Ascending aorta (tissue), 2 donors: ENCODE measurements around the gene MAST1. TPM values are rescaled to one million over a fixed set of nuclear protein-coding genes. Genes with fewer than 3 reads are reported as not detected.

Experiments used
- DNase-seq, 2 donors: peaks; one replicate each; pipeline ENCODE4 v3.0.0-alpha.2; 2019; ENCODE audit warnings: low spot score in 2 of 2
- H3K27ac ChIP-seq, 2 donors: fragments of 200-600 bp; sonication (generic); one replicate each; pipeline ENCODE4 v1.5.1; 2016 to 2017; ENCODE audit warnings: mild to moderate bottlenecking in 1 of 2
- H3K27me3 ChIP-seq: fragments of 200-600 bp; sonication (generic); one replicate; pipeline ENCODE4 v1.5.1; 2017
- H3K36me3 ChIP-seq, 2 donors: fragments of 200-600 bp; sonication (generic); one replicate each; pipeline ENCODE4 v1.5.1; 2016
- H3K4me1 ChIP-seq, 2 donors: fragments of 200-600 bp; sonication (generic); one replicate each; pipeline ENCODE4 v1.5.1; 2016 to 2017; ENCODE audit warnings: mild to moderate bottlenecking in 1 of 2
- H3K4me3 ChIP-seq, 2 donors: fragments of 200-600 bp; sonication (generic); one replicate each; pipeline ENCODE4 v1.5.1; 2016 to 2017; ENCODE audit warnings: mild to moderate bottlenecking in 1 of 2
- H3K9me3 ChIP-seq, 2 donors: fragments of 200-600 bp; sonication (generic); one replicate each; pipeline ENCODE4 v1.5.1; 2016
- intact Hi-C: fragments of 100-400 bp; cut with DNase I; formaldehyde crosslinking; loops from one replicate; pipeline ENCODE4 v1.15.1; 2023
- total RNA-seq: library from RNA; depleted of rRNA; stranded (reverse); fragments of >200 nt; gene quantifications from one replicate; pipeline ENCODE4 v1.1.0, GENCODE V29; 2016
- TF ChIP-seq, protein P1 (sequence below), 3 experiments: fragments of 200-600 bp in 2 of 3; fragments of 450-650 bp in 1 of 3; sonication (generic) in 2 of 3; IDR thresholded peaks; one replicate each; pipeline ENCODE4 v1.5.1; 2016 to 2019; ENCODE audit warnings: antibody characterized with exemption in 3 of 3, mild to moderate bottlenecking in 1 of 3, moderate library complexity in 1 of 3

Gene MAST1
- total RNA-seq, 1 donor from 2014 or later, result 2.0 TPM

DNA sequence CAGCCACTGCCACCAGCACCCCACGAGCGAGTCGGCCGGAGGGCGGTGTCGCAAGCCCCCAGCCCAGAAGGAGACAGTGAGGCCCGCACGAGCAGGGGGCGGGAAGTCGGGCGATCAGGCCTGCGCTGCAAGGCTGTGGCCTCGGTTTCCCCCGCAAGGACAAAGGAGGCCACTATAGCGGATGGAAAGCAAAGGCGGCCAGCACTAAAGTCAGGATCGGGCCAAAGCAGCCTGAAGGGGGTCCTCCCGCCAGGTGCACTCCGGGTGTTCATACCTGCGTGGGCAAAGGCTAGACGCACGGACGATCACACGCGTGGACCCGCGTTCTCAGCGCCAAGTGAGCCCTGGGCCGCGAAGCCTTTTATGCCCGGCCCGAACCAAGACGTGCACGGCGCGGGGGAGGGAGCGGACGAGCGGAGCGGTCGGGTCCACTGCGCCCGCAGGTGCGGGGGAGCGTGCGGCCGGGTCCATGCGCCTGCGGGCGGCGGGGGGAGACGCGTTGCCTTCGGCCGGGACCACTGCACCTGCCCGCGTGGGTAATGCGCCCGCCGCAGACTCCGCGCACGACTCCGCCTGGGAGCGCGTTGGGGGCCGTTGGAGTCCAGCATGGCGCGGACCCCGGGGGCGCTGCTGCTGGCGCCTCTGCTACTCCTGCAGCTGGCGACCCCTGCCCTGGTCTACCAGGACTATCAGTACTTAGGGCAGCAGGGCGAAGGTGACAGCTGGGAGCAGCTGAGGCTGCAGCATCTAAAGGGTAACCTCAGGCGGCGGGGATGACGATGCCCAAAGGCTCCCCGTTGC, 36.6 kb upstream of the MAST1 start, which contains the start of the genes PRDX2 and THSD8:
Gene PRDX2 (minus strand): TSS at position 335 of the 801 bp plus-strand sequence. CDS start 539 bp downstream, outside the sequence.
Gene THSD8 (plus strand): TSS at position 604 of the 801 bp plus-strand sequence. CDS start 3 bp downstream, at position 607.
- Histone ChIP-seq H3K27ac (peak within 1 kb of the TSS; percentile 54 to 68), H3K4me1 (peaks cover 5 to 8% of the 10 kb centered on the region in 2 donors), H3K36me3 (peaks cover 0 to 10% of the 10 kb centered on the region in 2 donors), H3K27me3 (no peaks in the 10 kb centered on the region), H3K9me3 (no peaks in the 10 kb centered on the region), H3K4me3 (peak within 1 kb of the TSS; percentile 72 to 81)
- intact Hi-C loops, result no loop called here
- TF ChIP-seq, protein P1, sequence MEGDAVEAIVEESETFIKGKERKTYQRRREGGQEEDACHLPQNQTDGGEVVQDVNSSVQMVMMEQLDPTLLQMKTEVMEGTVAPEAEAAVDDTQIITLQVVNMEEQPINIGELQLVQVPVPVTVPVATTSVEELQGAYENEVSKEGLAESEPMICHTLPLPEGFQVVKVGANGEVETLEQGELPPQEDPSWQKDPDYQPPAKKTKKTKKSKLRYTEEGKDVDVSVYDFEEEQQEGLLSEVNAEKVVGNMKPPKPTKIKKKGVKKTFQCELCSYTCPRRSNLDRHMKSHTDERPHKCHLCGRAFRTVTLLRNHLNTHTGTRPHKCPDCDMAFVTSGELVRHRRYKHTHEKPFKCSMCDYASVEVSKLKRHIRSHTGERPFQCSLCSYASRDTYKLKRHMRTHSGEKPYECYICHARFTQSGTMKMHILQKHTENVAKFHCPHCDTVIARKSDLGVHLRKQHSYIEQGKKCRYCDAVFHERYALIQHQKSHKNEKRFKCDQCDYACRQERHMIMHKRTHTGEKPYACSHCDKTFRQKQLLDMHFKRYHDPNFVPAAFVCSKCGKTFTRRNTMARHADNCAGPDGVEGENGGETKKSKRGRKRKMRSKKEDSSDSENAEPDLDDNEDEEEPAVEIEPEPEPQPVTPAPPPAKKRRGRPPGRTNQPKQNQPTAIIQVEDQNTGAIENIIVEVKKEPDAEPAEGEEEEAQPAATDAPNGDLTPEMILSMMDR (IDR thresholded peaks at IDR 0.05), result peak in 1 of 3 experiments; percentile 21
- peak in 1 of 2 donors; percentile 79 for DNase-seq

DNA sequence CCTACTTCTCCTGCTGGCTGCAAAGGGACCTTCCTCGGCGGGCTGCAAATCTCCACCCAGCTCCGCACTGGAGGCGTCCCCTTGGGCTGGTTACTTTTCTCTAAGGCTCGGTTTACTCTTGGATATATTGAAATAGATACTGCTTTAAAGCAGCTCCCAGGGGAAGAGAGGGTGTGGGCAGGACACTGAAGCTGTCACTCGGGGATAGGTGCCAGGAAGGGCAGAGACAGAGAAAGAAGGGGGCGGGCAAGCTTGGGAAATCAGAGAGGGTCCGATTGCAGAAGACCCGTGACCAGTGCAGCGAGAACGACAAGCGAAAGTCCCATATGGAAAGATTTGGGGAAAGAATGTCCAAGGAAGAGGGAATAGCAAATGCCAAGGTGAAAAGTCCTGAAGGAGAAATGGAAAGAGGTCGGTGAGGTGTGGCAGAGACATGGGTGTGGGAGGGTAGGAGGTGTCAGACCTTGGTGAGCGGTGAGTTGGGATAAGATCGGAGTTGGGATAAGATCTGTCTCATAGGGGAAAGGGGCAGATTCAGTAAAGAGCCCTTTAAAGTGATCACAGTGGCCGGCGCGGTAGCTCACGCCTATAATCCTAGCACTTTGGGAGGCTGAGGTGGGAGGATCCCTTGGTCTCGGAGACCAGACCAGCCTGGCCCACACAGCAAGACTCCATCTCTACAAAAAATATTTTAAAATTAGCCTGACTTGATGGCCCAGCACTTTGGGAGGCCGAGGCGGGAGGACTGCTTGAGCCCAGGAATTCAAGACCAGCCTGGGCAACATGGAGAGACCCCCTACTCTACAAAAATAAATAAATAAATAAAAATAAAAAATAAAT, 35.8 kb upstream of the MAST1 start:
- H3K4me1 ChIP-seq, result peaks cover 8 to 13% of the 10 kb centered on the region in 2 donors
- H3K4me3 ChIP-seq, result peak overlapping the region; percentile 72 to 81
- no peak for DNase-seq
- no peaks in the 10 kb centered on the region for H3K9me3 ChIP-seq
- H3K36me3 ChIP-seq, result peaks cover 0 to 10% of the 10 kb centered on the region in 2 donors
- intact Hi-C loops, result no loop called here
- TF ChIP-seq, protein P1 (IDR thresholded peaks at IDR 0.05), result no peak
- no peaks in the 10 kb centered on the region for H3K27me3 ChIP-seq
- no peak overlapping the region for H3K27ac ChIP-seq

GRCh38 chr19:12804051-12804450, 34.3 kb upstream of the MAST1 start:
- Histone ChIP-seq H3K4me3 (no peak overlapping the region), H3K4me1 (peaks cover 8 to 13% of the 10 kb centered on the region in 2 donors), H3K27me3 (no peaks in the 10 kb centered on the region), H3K27ac (no peak overlapping the region), H3K36me3 (peaks cover 0 to 10% of the 10 kb centered on the region in 2 donors), H3K9me3 (no peaks in the 10 kb centered on the region)
- TF ChIP-seq, protein P1 (IDR thresholded peaks at IDR 0.05), result no peak
- no peak for DNase-seq
- intact Hi-C loops, result no loop called here

DNA sequence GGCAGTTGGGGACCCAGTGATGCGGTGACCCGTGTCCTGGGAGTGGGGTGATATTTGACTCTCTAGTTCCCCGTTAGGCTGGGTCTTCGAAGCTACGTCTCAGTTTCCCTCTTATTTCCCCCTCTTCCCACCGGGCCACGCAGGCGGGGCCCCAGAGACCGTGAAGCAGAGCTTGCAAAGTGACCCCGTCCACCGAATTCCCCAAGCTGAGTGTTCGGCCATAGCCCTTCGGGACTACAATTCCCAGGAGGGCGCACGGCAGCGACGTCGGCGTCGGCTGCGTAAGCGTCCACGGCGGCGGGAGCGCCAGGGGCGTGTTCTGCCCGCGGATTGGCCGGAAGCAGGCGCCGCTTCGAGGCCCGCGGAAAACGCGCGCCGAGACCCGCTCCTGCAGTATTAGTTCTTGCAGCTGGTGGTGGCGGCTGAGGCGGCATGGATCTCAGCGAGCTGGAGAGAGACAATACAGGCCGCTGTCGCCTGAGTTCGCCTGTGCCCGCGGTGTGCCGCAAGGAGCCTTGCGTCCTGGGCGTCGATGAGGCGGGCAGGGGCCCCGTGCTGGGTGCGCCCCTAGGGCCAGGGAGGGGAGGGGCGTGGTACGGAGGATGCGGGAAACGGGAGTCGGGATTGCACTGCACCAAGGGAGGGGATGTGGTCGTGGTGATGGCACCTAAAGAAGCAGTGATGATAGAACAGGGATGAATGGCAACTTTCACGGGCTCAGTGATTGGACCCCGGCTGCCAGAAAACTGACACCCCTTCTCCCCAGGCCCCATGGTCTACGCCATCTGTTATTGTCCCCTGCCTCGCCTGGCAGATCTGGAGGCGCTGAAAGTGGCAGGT, 31.9 kb upstream of the MAST1 start, which contains the start of gene RNASEH2A:
Gene RNASEH2A (plus strand): TSS at position 343 of the 840 bp plus-strand sequence. CDS start 90 bp downstream, at position 433.
- TF ChIP-seq, protein P1 (IDR thresholded peaks at IDR 0.05), result peak in 1 of 3 experiments; percentile 6
- intact Hi-C loops, result loop anchor here (2.0 to 5.0 kb wide), 2 partner anchors 34 to 40 kb away; no protein-coding TSS in a partner anchor
- Histone ChIP-seq H3K36me3 (peaks cover 0 to 3% of the 10 kb centered on the region in 2 donors), H3K4me1 (peaks cover 3 to 8% of the 10 kb centered on the region in 2 donors), H3K9me3 (no peaks in the 10 kb centered on the region), H3K27me3 (no peaks in the 10 kb centered on the region), H3K4me3 (peak within 1 kb of the TSS; percentile 61 to 71), H3K27ac (peak within 1 kb of the TSS; percentile 6 to 31)
- DNase-seq, result peak in 1 of 2 donors; percentile 94
